NCI-H1048 (cell line): ENCODE data around the gene TPSB2.
"Not testable (repeated sequence)": the region's sequence is repeated elsewhere in the genome, so short reads cannot be mapped to it uniquely, and the experiment has no call there.

Source experiments
- DNase-seq: peaks from one replicate; lab custom pipeline; 2025; lab: John Stamatoyannopoulos, UW

Gene TPSB2

DNA sequence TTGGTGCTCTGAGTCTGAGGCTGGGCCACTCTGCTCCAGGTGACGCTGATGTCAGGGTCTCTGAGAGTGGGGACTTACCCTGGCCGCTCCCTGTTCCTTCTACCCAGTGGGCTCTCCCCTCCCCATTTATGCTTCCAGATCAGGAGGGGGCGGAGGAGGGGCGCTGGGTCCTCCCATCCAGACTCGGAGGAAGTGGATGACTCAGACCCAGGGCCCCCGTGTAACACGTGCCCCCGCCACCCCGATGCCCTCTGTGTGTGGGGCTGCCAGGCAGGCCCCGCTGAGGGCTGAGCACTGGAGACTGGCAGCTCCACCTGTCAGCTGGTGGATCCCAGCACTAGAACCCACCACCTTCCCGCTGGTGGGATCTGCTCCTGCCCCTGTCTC lies at the start of gene TPSB2:
TSS of gene TPSB2 (minus strand) at position 101 of the 387 bp plus-strand sequence. CDS start 233 bp downstream, outside the sequence.
- DNase-seq, result not testable (repeated sequence)

DNA sequence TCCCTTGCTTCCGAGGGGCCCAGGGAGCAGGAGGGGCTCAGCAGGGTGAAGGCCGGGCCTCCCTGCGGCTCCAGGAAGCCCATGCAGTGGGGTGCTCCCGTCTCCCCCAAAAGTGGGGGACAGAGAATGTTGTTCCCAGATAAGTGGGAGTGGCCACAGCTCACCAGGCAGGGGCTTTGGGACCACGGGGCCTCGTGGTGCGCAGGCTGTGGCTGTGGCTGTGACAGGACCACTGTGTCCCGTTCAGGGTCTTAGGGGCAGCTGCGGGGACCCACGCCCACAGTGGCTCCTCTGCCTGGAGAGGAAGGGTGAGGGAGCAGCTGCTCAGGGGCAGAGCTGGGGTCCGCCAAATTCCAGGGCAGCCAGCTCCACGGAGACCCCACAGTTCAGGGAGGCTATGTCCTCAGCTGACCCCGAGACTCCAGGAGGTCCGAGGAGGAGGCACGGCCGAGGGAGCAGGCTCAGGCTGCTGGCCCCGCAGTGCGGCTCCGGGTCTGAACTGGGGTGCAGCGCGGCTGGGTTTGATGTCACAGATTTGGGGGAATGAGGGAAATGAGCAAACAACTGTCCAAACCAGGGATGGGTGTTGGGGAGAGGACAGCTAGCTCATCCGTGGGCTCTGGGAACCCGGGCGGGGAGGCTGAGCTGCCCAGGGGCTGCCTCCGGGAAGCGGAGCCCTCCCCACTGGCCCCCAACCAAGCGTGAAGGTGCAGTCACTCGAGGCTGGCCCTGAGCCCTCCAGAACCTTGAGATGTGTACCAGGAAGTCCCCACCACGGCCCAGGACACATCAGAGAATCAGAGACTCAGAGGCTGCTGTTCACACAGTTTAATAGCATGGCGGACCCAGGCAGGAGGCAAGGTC lies 49.3 kb upstream of the TPSB2 start:
- no peak for DNase-seq

DNA sequence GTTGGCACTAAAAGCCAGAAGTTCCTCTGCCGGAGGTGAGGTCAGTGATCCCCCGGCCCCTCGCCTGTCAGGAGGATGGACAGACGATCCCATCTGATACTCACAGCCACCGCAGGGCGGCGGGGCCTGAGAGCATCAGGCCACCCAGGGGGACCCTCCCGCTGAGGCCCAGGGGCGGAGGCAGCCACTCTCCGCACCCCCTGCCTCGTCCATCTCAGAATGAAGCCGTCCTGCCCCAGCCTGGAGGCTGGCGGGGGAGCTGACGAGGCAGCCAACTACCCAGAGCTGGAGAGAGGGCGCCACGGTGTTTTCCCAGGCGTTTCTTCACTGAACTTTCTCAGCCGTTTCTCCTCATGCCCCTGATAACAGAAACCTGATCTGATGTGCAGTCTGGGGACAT lies 48.5 kb upstream of the TPSB2 start:
- no peak for DNase-seq

- DNase-seq, result no peak
Measured at GRCh38 chr16:1277617-1278282, 47.8 kb upstream of the TPSB2 start.

GRCh38 chr16:1277151-1277598 lies 47.2 kb upstream of the TPSB2 start:
- no peak for DNase-seq

DNA sequence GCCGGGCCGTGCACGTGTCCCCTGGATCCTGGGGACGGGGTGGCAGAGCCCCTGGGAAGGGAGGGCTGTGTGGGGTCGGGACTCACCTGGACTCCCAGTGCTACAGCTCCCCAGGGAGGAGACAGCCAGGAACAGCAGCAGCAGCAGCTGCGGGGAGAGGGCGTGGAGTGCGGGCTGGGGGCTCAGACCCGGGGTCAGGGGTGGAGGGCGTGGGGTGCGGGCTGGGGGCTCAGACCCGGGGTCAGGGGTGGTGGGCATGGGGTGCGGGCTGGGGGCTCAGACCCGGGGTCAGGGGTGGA lies 46.5 kb upstream of the TPSB2 start:
- no peak for DNase-seq

DNA sequence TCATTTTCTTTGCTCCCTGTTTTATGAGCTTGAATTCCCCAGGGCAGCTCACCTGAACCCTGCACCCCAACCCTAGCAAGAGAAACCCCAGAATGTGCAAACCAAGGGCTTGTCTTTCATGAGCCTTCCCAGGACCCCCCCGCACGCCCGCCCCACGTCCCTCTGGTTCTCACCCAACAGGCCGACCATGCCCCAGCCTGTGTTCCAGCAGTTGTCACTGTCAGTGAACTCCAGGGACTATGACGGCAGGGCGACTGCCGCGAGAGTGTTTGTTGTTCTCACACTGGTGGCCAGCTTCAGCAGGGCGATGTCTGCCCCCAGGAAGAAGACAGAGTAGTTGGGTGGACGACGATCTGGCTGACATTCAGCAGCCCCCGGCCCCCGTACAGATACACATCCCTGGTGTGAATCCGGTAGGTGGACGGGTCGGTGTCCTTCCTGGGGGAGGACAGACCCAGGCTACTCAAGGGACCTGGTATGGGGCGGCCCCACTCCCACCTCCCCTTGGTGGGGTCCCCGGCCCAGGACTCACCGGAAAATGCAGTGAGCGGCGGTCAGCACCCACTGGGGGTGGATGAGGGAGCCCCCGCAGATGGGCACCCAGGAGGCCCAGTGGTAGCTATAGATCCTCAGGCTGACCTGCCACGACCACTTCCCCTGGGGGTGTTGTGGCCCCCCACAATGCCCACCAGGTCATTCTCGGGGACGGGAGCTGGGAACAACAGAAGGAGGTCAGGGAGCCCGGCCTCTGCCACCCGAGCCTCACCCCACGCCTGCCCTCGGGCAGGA lies 46.0 kb upstream of the TPSB2 start:
- DNase-seq, result no peak

- DNase-seq, result no peak
Measured at GRCh38 chr16:1274767-1275166, 44.8 kb upstream of the TPSB2 start.

- DNase-seq, result no peak
Measured at GRCh38 chr16:1273816-1274215, 43.8 kb upstream of the TPSB2 start.

GRCh38 chr16:1272453-1273198 lies 42.6 kb upstream of the TPSB2 start:
- no peak for DNase-seq

DNA sequence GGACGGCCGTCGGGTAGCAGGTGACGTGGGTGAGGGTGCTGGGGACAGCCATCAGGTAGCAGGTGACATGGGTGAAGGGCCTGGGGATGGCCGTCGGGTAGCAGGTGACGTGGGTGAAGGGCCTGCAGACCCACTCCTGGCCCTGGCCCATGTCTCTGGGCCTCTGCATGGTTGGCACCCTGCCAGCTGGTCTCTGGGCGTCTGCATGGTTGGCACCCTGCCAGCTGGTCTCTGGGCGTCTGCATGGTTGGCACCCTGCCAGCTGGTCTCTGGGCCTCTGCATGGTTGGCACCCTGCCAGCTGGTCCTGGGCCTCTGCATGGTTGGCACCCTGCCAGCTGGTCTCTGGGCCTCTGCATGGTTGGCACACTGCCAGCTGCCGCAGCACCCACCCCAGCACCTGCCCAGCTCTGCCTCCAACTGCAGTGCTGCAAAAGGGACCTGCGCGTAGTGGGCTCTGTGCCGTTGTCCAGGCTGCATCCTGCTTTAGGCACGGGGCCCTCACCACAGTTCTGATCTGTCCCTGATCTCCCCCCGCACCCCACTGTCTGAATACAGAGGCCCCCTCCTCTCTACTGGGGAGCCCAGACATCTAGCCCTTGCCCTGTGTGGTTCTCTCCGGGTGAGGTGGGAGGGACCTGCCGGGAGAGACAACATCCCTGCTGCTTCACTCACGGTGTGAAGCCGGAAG lies 41.9 kb upstream of the TPSB2 start:
- not testable (repeated sequence) for DNase-seq

- DNase-seq, result no peak
Measured at GRCh38 chr16:1271380-1271723, 41.4 kb upstream of the TPSB2 start.

GRCh38 chr16:1269418-1269817 lies 39.4 kb upstream of the TPSB2 start:
- not testable (repeated sequence) for DNase-seq

DNA sequence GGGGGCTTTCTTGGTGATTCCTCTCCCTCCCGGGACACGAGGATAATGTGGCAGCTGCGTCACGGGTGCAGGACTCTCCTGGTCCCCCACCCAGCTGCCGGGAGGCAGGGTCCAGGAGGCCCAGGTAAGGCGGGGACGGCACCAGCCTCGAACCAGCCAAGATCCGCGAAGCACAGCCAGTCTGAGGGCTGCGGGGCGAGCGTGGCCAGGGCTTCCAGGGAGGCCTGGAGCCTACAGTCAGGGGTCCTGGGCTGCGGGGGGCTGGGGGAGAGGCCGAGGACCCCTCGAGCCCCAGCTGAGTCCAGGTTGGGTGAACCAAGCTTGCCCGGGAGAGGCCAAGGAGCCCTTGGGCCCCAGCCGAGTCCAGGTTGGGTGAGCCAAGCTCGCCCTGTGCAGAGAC lies 35.8 kb upstream of the TPSB2 start:
- no peak for DNase-seq

- DNase-seq, result no peak
Measured at GRCh38 chr16:1265090-1265630, 35.2 kb upstream of the TPSB2 start.

- no peak for DNase-seq
Measured at GRCh38 chr16:1264345-1265089, 34.5 kb upstream of the TPSB2 start.

DNA sequence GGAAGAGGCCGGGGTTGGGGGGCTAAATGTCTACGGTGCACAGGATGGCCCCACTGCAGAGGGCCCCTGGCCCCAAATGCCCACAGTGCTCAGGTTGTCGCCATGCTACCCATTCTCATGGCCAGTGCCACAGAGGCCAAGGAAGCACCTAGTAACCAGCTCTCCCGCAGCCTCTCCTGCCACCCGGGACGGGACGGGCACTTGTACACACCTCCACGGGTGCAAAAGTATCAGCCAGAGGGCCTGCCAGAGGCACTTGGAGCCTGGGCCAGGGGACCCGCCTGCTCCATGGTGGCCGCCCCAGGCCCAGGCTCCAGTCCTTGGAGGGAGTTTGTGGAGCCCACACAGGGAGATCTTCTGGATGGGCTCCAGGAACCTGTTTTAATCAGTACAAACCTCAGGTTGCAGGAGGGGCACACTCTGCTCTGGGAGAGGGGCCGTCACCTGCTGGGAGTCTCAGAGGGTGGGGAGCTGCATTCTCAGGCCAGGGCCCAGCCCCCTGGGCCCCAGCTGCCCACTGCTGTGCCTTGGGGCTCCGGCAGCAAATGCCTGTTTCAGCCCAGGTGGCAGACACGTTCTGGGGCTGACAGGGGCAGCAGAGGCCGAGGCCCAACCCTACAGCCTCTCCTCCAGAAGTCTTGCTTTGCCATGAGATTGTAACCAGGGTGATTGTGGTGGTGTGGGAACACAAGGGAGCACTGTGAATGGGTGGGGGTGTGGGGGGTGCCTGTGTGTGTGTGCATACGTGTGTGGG lies 33.8 kb upstream of the TPSB2 start:
- no peak for DNase-seq

GRCh38 chr16:1262846-1263221 lies 32.9 kb upstream of the TPSB2 start:
- no peak for DNase-seq

GRCh38 chr16:1262210-1262845 lies 32.3 kb upstream of the TPSB2 start:
- no peak for DNase-seq
